Right atrium auricular region (tissue), 2 donors: ENCODE measurements around the gene STK32A. TPM values are rescaled to one million over a fixed set of nuclear protein-coding genes. Genes with fewer than 3 reads are reported as not detected.

ENCODE experiments used
- DNase-seq: peaks from one replicate; pipeline ENCODE4 v3.0.0-alpha.2; 2019; ENCODE audit warnings: low spot score
- H3K27ac ChIP-seq, 2 donors: fragments of 200-600 bp; sonication (generic); 1 replicate in 1 of 2; 2 replicates in 1 of 2; pipeline ENCODE4 v1.5.1; 2016 to 2019
- H3K27me3 ChIP-seq, 2 donors: fragments of 200-600 bp; sonication (generic); one replicate each; pipeline versions ENCODE4 v1.5.1 to v1.6.0; 2017 to 2019
- H3K36me3 ChIP-seq: fragments of 200-600 bp; sonication (generic); one replicate; pipeline ENCODE4 v1.5.1; 2016
- H3K4me1 ChIP-seq, 2 donors: fragments of 200-600 bp; sonication (generic); one replicate each; pipeline versions ENCODE4 v1.5.1 to v1.6.0; 2017 to 2019
- H3K4me3 ChIP-seq, 2 donors: fragments of 200-600 bp; sonication (generic); 1 replicate in 1 of 2; 2 replicates in 1 of 2; pipeline ENCODE4 v1.5.1; 2017 to 2019; ENCODE audit warnings: mild to moderate bottlenecking in 1 of 2, moderate library complexity in 1 of 2
- H3K9me3 ChIP-seq, 2 donors: fragments of 200-600 bp; sonication (generic); one replicate each; pipeline ENCODE4 v1.5.1; 2019
- CTCF ChIP-seq, 2 donors: fragments of 200-600 bp; sonication (generic); IDR thresholded peaks; one replicate each; pipeline ENCODE4 v1.5.1; 2019; ENCODE audit warnings: antibody characterized with exemption in 2 of 2
- total RNA-seq, 2 donors: library from RNA; depleted of rRNA; stranded (reverse); fragments of >200 nt; gene quantifications; one replicate each; pipeline ENCODE4 v1.1.0, GENCODE V29; 2016

Gene STK32A
- total RNA-seq, 2 donors from 2014 or later: 0.22 to 0.39 TPM

GRCh38 chr5:147412561-147412960 is 177.7 kb downstream of the STK32A start:
- Histone ChIP-seq H3K9me3 (no peaks in the 10 kb centered on the region), H3K4me3 (no peak overlapping the region), H3K27me3 (no peaks in the 10 kb centered on the region), H3K4me1 (peaks cover 0 to 44% of the 10 kb centered on the region in 2 donors), H3K36me3 (peaks cover 39% of the 10 kb centered on the region), H3K27ac (peak overlapping the region in 1 of 2 donors; percentile 42)
- no peak for DNase-seq
- no peak for TF ChIP-seq CTCF (IDR thresholded peaks at IDR 0.05)

- peaks cover 44% of the 10 kb centered on the region for H3K36me3 ChIP-seq
- no peaks in the 10 kb centered on the region for H3K9me3 ChIP-seq
- no peak overlapping the region for H3K4me3 ChIP-seq
- no peak for TF ChIP-seq CTCF (IDR thresholded peaks at IDR 0.05)
- no peak overlapping the region for H3K27ac ChIP-seq
- H3K4me1 ChIP-seq: peaks cover 0 to 44% of the 10 kb centered on the region in 2 donors
- no peaks in the 10 kb centered on the region for H3K27me3 ChIP-seq
- no peak for DNase-seq
Measured at GRCh38 chr5:147413266-147413665, 178.4 kb downstream of the STK32A start.

GRCh38 chr5:147415651-147416050 is 180.8 kb downstream of the STK32A start:
- H3K27ac ChIP-seq: peak overlapping the region in 1 of 2 donors; percentile 25
- peaks cover 45% of the 10 kb centered on the region for H3K36me3 ChIP-seq
- TF ChIP-seq CTCF (IDR thresholded peaks at IDR 0.05): no peak
- no peaks in the 10 kb centered on the region for H3K9me3 ChIP-seq
- H3K4me3 ChIP-seq: no peak overlapping the region
- DNase-seq: no peak
- peaks cover 0 to 45% of the 10 kb centered on the region in 2 donors for H3K4me1 ChIP-seq
- no peaks in the 10 kb centered on the region for H3K27me3 ChIP-seq

- H3K4me1 ChIP-seq: peaks cover 0 to 29% of the 10 kb centered on the region in 2 donors
- no peak overlapping the region for H3K4me3 ChIP-seq
- no peaks in the 10 kb centered on the region for H3K27me3 ChIP-seq
- H3K9me3 ChIP-seq: no peaks in the 10 kb centered on the region
- no peak for TF ChIP-seq CTCF (IDR thresholded peaks at IDR 0.05)
- peaks cover 41% of the 10 kb centered on the region for H3K36me3 ChIP-seq
- H3K27ac ChIP-seq: peak overlapping the region; percentile 39 to 52
- DNase-seq: peak; percentile 84
Measured at GRCh38 chr5:147417135-147417813, 182.4 kb downstream of the STK32A start.

- Histone ChIP-seq H3K27ac (no peak overlapping the region), H3K4me3 (no peak overlapping the region), H3K36me3 (peaks cover 33% of the 10 kb centered on the region), H3K9me3 (no peaks in the 10 kb centered on the region), H3K4me1 (peaks cover 0 to 22% of the 10 kb centered on the region in 2 donors), H3K27me3 (no peaks in the 10 kb centered on the region)
- no peak for TF ChIP-seq CTCF (IDR thresholded peaks at IDR 0.05)
- no peak for DNase-seq
Measured at GRCh38 chr5:147418613-147419012, 183.8 kb downstream of the STK32A start.
